NCI-H69 (cell line): Measurements from ENCODE around the gene SPATC1L.

Source experiments
- DNase-seq: peaks from one replicate; lab custom pipeline; 2025; lab: John Stamatoyannopoulos, UW

The SPATC1L gene

GRCh38 chr21:46120301-46121285 is 63.7 kb downstream of the SPATC1L start:
- no peak for DNase-seq

- no peak for DNase-seq
These were observed 64.5 kb downstream of the SPATC1L start for GRCh38 chr21:46119637-46120271.

- DNase-seq: no peak
These were observed 65.1 kb downstream of the SPATC1L start for GRCh38 chr21:46119144-46119636.

GRCh38 chr21:46118316-46119143 is 65.7 kb downstream of the SPATC1L start:
- DNase-seq: no peak

GRCh38 chr21:46117586-46118315 is 66.5 kb downstream of the SPATC1L start:
- DNase-seq: no peak

- no peak for DNase-seq
These were observed 67.3 kb downstream of the SPATC1L start for GRCh38 chr21:46116776-46117585.

- no peak for DNase-seq
These were observed 68.0 kb downstream of the SPATC1L start for GRCh38 chr21:46116189-46116775.

GRCh38 chr21:46115441-46116188 is 68.6 kb downstream of the SPATC1L start:
- DNase-seq: no peak

- DNase-seq: no peak
These were observed 69.3 kb downstream of the SPATC1L start for GRCh38 chr21:46114963-46115362.

GRCh38 chr21:46113497-46114176 is 70.6 kb downstream of the SPATC1L start:
- DNase-seq: no peak

- no peak for DNase-seq
These were observed 71.5 kb downstream of the SPATC1L start for GRCh38 chr21:46112725-46113215.

GRCh38 chr21:46111857-46112724 is 72.2 kb downstream of the SPATC1L start:
- DNase-seq: no peak

GRCh38 chr21:46111193-46111571 is 73.1 kb downstream of the SPATC1L start:
- no peak for DNase-seq
